Astrocyte (in vitro differentiated cells and primary cell): Measurements from ENCODE around the gene CAVIN1.

Experiments
- EZH2 ChIP-seq: IDR thresholded peaks from 2 replicates; pipeline ENCODE4 v1.6.1; 2012; ENCODE audit warnings: mild to moderate bottlenecking, low read length, inconsistent platforms; ENCODE audit not compliant: insufficient read depth
- TF ChIP-seq, protein P1 (sequence below): IDR thresholded peaks from 2 replicates; pipeline ENCODE4 v1.5.1; 2011; ENCODE audit warnings: low read depth, mild to moderate bottlenecking, inconsistent platforms, low read length, moderate library complexity; ENCODE audit not compliant: insufficient read depth

DNA sequence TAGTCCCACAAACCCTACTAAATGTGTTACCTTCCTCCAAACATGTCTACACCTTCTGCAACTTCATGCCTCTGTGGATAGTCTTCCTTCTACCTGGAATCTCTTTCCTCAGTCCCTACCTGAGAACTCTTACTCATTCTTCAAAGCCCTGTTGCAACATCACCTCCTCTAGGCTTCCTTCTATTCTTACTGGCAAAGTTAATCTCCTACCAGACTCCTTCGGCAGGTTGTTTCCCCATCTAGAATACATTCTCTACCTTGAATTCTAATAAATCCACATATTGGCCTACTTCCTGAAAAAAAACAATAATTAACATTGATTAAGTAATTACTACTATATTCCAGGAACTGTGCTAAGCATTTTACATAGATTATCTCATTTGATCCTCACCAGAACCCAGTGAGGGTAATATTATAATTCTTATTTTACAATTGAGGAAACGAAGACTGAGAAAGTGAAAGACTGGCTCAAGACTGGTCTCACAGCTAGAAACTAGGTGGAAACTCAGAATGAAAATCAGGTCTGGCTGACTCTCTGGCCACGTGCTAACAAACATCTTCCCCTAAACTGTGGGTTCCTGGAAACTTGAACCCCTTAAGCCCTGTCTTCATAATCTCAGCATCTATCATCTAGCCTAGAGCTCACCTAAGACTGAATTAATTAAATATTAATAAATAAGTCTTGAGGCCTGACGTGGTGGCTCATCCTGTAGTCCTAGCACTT, 30.2 kb downstream of the CAVIN1 start:
- TF ChIP-seq, protein P1, sequence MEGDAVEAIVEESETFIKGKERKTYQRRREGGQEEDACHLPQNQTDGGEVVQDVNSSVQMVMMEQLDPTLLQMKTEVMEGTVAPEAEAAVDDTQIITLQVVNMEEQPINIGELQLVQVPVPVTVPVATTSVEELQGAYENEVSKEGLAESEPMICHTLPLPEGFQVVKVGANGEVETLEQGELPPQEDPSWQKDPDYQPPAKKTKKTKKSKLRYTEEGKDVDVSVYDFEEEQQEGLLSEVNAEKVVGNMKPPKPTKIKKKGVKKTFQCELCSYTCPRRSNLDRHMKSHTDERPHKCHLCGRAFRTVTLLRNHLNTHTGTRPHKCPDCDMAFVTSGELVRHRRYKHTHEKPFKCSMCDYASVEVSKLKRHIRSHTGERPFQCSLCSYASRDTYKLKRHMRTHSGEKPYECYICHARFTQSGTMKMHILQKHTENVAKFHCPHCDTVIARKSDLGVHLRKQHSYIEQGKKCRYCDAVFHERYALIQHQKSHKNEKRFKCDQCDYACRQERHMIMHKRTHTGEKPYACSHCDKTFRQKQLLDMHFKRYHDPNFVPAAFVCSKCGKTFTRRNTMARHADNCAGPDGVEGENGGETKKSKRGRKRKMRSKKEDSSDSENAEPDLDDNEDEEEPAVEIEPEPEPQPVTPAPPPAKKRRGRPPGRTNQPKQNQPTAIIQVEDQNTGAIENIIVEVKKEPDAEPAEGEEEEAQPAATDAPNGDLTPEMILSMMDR, result no peak
- no peak for TF ChIP-seq EZH2
